HUES6 (cell line): ENCODE results near the gene BST1.

Source experiments
- H3K27ac ChIP-seq: 2 replicates; pipeline ENCODE4 v1.7.0; 2013; ENCODE audit warnings: low read depth, mild to moderate bottlenecking, low read length, inconsistent platforms
- H3K27me3 ChIP-seq: 2 replicates; pipeline ENCODE4 v1.6.1; 2013; ENCODE audit warnings: low read length; ENCODE audit not compliant: control insufficient read depth, insufficient read depth
- H3K36me3 ChIP-seq: 2 replicates; pipeline ENCODE4 v1.6.1; 2013; ENCODE audit warnings: low read length; ENCODE audit not compliant: control insufficient read depth, insufficient read depth
- H3K4me1 ChIP-seq: 2 replicates; pipeline ENCODE4 v1.6.1; 2013; ENCODE audit warnings: low read length; ENCODE audit not compliant: control insufficient read depth, insufficient read depth
- H3K4me3 ChIP-seq: 2 replicates; pipeline ENCODE4 v1.5.1; 2013; ENCODE audit warnings: low read depth, low read length
- H3K9ac ChIP-seq: one replicate; pipeline ENCODE4 v1.6.1; 2013; ENCODE audit warnings: mild to moderate bottlenecking, low read length
- H3K9me3 ChIP-seq: 2 replicates; pipeline ENCODE4 v1.6.1; 2013; ENCODE audit warnings: low read depth, low read length; ENCODE audit not compliant: control insufficient read depth, insufficient read depth

The BST1 gene

DNA sequence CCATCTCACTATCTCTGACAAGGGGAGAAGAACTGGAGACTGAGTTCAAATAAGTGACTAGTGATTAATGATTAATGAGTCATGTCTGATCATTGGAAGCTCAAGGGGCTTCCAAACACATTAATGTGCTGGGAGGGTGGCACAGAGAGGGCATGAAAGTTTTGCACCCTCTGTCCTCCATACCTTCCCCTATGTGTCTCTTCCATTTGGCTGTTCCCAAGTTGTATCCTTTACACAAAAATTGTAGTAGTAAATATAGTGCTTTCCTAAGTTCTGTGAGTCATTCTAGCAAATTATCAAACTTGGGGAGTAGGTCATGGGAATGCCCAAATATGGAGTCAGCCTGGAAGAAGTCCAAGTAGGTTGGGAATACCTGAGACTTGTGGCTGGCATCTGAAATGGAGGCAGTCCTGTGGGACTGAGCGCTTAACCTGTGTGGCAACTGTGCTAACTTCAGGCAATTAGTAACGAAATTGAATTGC is 25.3 kb upstream of the BST1 start:
- H3K9me3 ChIP-seq = no peaks in the 10 kb centered on the region
- peaks cover 6% of the 10 kb centered on the region; the same call in 1 of the 2 replicates for H3K36me3 ChIP-seq
- H3K27me3 ChIP-seq = no peaks in the 10 kb centered on the region
- H3K27ac ChIP-seq = 0 out of 2 replicates have a peak overlapping the region, but pooled peaks have one; percentile 19
- H3K9ac ChIP-seq = no peak overlapping the region
- 0 out of 2 replicates have a peak overlapping the region, but pooled peaks have one; percentile 2 for H3K4me3 ChIP-seq
- peaks cover 6% of the 10 kb centered on the region for H3K4me1 ChIP-seq

DNA sequence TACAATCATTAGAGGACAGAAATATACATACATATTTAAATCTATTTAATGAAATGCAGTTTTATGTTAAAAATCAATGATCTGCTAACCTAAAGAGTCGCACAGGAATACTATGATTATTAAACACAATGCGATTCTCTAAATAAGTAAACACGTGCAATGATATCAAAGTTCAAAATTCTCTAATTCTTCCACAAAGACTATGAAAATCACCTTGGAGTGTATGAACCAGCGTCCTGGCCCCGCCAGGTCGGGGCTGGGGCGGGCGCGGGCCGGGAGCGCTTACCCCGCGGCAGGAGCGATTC is 21.8 kb upstream of the BST1 start:
- peaks cover 36% of the 10 kb centered on the region for H3K4me1 ChIP-seq
- H3K27ac ChIP-seq = peak overlapping the region; percentile 91
- no peaks in the 10 kb centered on the region for H3K27me3 ChIP-seq
- no peaks in the 10 kb centered on the region for H3K9me3 ChIP-seq
- peak overlapping the region; percentile 89 for H3K4me3 ChIP-seq
- peaks cover 11% of the 10 kb centered on the region for H3K36me3 ChIP-seq
- H3K9ac ChIP-seq = peak overlapping the region; percentile 99

DNA sequence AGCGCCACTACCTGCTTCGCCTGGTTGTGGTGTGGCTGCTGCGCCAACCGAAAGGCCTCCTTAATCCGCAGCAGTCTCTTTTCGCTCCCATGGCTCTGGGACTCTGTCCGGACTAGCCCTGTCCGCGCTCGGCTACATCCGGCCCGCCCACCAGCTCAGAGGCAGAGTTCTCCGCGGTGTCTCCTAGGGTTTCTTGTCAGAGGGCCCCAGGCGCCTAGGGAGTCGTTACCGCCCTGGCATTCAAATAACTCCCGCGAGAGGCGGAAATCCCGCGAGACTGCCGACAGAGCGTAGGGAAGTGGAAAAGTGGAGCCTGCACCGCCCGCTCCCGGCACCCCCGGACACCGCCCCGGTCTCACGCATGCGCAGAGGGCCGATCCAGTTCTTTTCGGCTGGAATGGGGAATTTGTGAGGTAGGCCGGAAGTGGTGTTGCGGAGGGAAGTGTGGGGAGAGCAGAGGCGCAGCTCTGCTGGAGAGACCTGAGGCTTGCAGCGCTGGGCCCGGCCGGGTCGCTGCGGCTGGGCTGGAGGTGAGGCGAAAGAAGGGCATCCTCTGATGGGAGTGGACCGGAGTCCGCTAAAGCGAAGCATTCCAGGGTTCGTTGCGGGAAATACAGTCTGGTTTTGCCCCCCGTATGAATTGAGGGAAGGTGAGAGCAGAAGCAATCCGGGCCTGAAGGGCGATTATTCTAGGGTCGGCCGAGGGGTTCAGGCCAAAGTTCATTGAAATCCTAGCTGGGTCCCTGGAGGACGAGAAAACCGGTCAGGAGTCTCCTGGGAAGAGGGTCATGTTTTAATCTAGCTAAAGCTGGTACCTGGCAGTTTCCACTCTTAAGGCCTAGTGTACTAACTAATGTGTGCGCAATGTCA is 21.3 kb upstream of the BST1 start, which contains the start of gene FAM200B:
Gene FAM200B, plus strand, starts transcription at position 456 of the 870 bp plus-strand sequence. CDS start 5,151 bp downstream, outside the sequence.
- no peaks in the 10 kb centered on the region for H3K9me3 ChIP-seq
- peaks cover 17% of the 10 kb centered on the region for H3K36me3 ChIP-seq
- H3K27ac ChIP-seq = peak within 1 kb of the TSS; percentile 92
- peaks cover 36% of the 10 kb centered on the region for H3K4me1 ChIP-seq
- no peaks in the 10 kb centered on the region for H3K27me3 ChIP-seq
- H3K4me3 ChIP-seq = peak within 1 kb of the TSS; percentile 89
- peak within 1 kb of the TSS; percentile 99 for H3K9ac ChIP-seq

DNA sequence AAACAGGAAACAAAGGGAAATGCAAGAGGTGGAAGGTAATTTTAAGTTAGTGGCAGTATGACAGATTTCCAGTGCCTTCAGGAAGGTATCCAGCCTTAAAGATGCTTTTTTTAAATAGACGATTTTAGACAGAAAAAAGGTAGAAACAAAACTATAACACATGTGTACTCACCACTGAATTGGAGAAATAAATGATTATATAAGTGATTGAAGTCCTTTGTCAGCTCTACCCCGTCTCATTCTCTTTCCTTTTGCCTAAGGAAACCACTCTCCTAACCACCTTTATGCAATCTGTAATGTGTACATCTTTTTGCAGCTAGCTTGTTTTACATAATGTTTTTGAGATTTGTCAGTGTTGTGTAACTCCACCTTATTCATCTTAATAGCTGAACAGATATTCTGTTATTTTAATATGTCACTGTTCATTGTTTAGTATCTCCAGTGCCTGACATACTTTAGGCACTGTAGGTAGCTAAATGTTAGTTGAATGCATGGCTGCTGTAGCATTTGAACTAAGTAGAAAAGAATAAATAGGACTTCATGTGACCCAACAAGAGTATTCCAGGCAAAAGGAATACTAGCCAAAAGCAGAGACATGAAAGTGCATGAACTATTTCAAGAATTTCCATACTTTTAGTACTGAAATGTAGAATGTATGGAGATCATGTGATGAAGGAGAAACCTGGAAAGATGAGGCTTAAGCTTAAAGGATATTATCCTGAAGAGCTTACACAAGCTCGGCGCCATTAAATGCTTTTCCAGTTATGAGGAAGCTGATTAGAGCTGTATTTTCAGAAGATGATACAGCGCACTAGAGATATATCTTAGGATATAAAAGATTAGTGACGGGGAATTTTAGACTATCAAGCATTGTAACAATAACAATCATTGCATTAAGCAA is 20.4 kb upstream of the BST1 start:
- no peaks in the 10 kb centered on the region for H3K27me3 ChIP-seq
- no peaks in the 10 kb centered on the region for H3K9me3 ChIP-seq
- H3K9ac ChIP-seq = peak overlapping the region; percentile 99
- H3K36me3 ChIP-seq = peaks cover 23% of the 10 kb centered on the region
- peak overlapping the region; percentile 89 for H3K4me3 ChIP-seq
- H3K4me1 ChIP-seq = peaks cover 33% of the 10 kb centered on the region
- peak overlapping the region; percentile 92 for H3K27ac ChIP-seq

DNA sequence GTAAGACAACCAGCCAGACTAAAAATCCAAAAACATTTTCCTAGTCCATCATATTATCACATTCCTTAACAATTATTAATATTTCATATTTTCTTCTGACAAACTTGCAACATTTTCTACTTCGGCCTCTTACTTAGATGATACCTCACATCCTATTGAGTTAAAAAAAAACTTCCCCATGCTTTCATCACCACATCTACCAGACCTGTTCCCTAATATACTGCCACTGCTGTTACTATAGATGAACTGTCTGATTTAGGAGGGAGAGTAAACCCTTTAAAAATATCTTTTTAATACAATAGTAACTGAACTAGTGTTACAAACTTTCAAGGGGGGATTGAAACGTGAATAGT is 19.7 kb upstream of the BST1 start:
- peak overlapping the region; percentile 89 for H3K4me3 ChIP-seq
- H3K9ac ChIP-seq = peak overlapping the region; percentile 99
- H3K27ac ChIP-seq = peak overlapping the region; percentile 92; the same call in 1 of the 2 replicates
- H3K4me1 ChIP-seq = peaks cover 30% of the 10 kb centered on the region
- peaks cover 26% of the 10 kb centered on the region for H3K36me3 ChIP-seq
- no peaks in the 10 kb centered on the region for H3K27me3 ChIP-seq
- no peaks in the 10 kb centered on the region for H3K9me3 ChIP-seq

DNA sequence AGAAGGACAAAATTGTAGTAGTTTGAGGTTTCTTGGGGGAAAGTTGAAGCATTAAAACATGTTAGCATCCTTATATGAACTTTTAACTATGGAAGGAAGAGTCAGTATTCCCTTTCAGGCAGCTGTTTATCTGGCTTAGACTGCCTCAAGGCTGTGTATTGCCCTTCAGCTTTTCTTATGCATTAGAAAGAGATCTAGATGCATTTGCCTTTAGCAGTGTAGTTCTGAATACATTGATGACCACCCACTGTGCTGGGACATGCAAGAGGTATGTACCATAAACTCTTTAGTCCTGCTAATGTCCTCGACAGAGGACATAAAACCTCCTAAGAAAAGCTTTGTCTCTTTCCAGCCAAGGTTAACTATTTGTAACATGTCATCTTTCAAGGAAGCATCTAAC is 18.4 kb upstream of the BST1 start:
- Histone ChIP-seq H3K4me1 (peaks cover 30% of the 10 kb centered on the region), H3K27ac (peak overlapping the region; percentile 81), H3K9me3 (no peaks in the 10 kb centered on the region), H3K27me3 (no peaks in the 10 kb centered on the region), H3K9ac (peak overlapping the region; percentile 69), H3K4me3 (peak overlapping the region; percentile 89), H3K36me3 (peaks cover 30% of the 10 kb centered on the region)

DNA sequence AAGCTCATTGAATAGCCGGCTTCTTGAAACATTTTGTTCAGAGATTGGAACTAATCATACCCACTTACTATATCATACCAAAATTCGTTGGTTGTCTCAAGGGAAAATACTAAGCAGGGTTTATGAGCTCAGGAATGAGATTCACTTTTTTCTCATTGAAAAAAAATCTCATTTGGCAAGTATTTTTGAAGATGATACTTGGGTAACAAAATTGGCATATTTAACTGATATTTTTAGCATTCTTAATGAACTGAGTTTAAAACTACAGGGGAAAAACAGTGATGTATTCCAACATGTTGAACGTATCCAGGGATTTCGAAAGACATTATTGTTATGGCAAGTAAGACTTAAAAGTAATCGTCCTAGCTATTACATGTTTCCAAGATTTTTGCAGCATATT is 14.8 kb upstream of the BST1 start:
- no peak overlapping the region for H3K27ac ChIP-seq
- peaks cover 30% of the 10 kb centered on the region for H3K36me3 ChIP-seq
- no peaks in the 10 kb centered on the region for H3K9me3 ChIP-seq
- H3K9ac ChIP-seq = no peak overlapping the region
- no peak overlapping the region for H3K4me3 ChIP-seq
- H3K27me3 ChIP-seq = no peaks in the 10 kb centered on the region
- H3K4me1 ChIP-seq = peaks cover 52% of the 10 kb centered on the region

DNA sequence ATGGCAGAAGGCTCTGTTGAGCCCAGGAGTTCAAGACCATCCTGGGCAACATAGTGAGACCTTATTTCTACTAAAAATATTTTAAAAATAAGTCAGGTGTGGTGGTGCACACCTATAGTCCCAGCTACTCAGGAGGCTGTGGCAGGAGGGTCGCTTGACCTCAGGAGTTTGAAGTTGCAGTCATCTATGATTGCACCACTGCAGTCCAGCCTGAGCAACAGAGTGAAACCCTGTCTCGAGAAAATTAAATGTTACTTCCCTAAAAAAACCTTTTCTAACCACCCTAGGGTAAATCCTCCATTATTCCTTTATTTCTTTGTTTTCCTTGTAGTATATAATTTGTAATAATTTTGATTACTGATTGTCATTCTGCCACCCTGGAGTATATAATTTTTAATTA is 13.3 kb upstream of the BST1 start:
- H3K4me1 ChIP-seq = peaks cover 38% of the 10 kb centered on the region
- H3K27ac ChIP-seq = peak overlapping the region; percentile 86; the same call in 1 of the 2 replicates
- no peak overlapping the region for H3K4me3 ChIP-seq
- H3K27me3 ChIP-seq = no peaks in the 10 kb centered on the region
- H3K9ac ChIP-seq = no peak overlapping the region
- H3K36me3 ChIP-seq = peaks cover 30% of the 10 kb centered on the region
- H3K9me3 ChIP-seq = peaks cover 9% of the 10 kb centered on the region; the same call in 1 of the 2 replicates

DNA sequence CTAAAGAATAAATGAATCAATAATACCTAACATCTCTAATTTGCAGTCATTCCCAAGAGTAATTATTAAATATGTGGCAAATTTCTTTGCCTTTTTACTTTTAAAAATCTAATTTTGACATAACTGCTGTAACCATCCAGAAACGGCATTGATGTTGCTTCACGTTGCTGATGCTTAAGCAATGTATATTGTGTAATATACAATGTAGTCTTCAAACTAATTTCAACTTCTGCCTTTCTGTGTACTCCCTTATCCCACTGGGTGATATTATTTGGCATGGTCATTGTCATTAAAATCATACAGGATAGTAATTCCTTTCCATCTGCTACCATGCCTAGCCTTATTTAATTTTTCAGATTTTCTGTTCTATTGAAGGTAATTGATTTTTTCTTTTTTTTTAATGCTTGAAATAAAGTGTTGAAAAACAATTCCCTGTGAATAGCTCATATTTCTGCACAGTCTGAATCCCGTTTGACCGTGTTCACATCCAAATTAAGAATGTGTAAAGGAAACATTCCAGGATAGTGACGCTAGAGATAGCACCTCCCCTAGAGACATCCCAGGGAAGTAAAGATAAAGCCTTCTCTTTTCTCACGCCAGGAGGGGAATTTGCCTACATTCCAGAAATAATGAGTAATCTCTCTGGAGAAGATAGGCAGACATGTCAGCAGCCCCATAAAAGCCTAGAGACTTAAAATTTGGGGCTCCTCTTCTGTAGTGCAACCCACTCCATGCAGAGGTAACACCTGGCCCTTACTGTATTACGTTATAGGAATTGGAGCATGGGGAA is 12.7 kb upstream of the BST1 start:
- H3K27me3 ChIP-seq = no peaks in the 10 kb centered on the region
- peaks cover 32% of the 10 kb centered on the region for H3K4me1 ChIP-seq
- H3K9ac ChIP-seq = peak overlapping the region; percentile 34
- H3K9me3 ChIP-seq = peaks cover 9% of the 10 kb centered on the region; the same call in 1 of the 2 replicates
- H3K36me3 ChIP-seq = peaks cover 30% of the 10 kb centered on the region
- peak overlapping the region; percentile 86; the same call in 1 of the 2 replicates for H3K27ac ChIP-seq
- H3K4me3 ChIP-seq = peak overlapping the region; percentile 7; the same call in 1 of the 2 replicates
